ENCODE measurements around the gene ZFYVE9.

The ZFYVE9 gene

GRCh38 chr1:52249831-52250230 lies 107.9 kb downstream of the ZFYVE9 start:
- no peak for DNase-seq

DNA sequence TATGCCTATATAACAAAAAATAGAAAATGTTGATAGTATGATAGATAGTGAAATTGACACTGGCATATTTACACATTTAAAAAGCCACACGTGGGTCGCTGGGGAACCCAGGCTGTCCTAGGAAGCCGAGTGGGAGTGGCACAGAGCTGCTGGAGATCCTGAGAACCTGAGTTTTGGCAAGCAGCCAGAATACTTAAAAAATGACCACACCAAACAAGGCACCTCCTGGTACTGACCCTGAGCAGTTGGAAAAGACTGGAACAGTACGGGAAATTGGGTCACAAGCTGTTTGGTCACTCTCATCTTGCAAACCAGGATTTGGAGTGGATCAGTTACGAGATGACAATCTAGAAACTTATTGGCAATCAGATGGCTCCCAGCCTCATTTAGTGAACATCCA lies 111.5 kb downstream of the ZFYVE9 start:
- DNase-seq: peak; percentile 8

- DNase-seq: no peak
These were observed 118.0 kb downstream of the ZFYVE9 start for GRCh38 chr1:52259886-52260285.

GRCh38 chr1:52263153-52263910 lies 121.4 kb downstream of the ZFYVE9 start:
- DNase-seq: no peak

GRCh38 chr1:52264530-52265115 lies 122.7 kb downstream of the ZFYVE9 start:
- no peak for DNase-seq

GRCh38 chr1:52266507-52266906 lies 124.6 kb downstream of the ZFYVE9 start:
- no peak for DNase-seq

- no peak for DNase-seq
These were observed 126.5 kb downstream of the ZFYVE9 start for GRCh38 chr1:52268372-52268771.

DNA sequence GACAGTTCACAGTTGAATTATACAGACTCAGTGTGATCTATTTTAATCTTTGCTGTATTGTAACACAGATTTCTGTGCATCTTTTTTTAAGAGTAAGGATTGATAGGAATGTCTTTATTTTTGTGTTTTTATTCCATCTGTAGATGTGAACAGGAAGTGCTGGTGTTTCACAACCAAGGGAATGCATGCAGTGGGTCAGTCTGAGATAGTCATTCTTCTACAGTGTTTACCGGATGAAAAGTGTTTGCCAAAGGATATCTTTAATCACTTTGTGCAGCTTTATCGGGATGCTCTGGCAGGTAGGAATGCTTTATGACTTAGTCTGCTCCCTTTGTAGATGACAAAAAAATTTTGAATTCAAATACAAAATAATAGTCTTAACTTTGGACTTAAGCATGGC lies 139.6 kb downstream of the ZFYVE9 start:
- DNase-seq: no peak

GRCh38 chr1:52288286-52288685 lies 146.4 kb downstream of the ZFYVE9 start:
- no peak for DNase-seq

GRCh38 chr1:52294580-52294979 lies 152.7 kb downstream of the ZFYVE9 start:
- DNase-seq: no peak

DNA sequence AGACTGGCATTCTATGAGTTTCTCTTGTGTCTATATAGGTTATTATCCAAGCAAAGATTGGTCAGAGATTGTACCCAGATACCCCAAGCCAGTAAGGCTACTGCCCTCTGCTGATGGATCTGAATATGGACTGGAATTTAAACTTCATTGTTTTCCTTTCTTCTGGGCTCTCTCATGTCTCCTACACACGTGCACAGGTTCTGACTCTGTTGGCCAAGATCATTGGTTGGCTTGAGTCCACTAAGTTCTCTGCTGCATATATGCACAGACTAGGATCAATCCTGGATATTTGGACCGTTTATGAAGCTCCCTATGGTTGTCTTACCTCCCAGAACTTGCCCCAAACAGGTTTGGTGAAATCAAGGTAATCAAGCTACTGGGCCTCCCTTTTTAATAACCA lies 154.5 kb downstream of the ZFYVE9 start:
- DNase-seq: peak; percentile 45

DNA sequence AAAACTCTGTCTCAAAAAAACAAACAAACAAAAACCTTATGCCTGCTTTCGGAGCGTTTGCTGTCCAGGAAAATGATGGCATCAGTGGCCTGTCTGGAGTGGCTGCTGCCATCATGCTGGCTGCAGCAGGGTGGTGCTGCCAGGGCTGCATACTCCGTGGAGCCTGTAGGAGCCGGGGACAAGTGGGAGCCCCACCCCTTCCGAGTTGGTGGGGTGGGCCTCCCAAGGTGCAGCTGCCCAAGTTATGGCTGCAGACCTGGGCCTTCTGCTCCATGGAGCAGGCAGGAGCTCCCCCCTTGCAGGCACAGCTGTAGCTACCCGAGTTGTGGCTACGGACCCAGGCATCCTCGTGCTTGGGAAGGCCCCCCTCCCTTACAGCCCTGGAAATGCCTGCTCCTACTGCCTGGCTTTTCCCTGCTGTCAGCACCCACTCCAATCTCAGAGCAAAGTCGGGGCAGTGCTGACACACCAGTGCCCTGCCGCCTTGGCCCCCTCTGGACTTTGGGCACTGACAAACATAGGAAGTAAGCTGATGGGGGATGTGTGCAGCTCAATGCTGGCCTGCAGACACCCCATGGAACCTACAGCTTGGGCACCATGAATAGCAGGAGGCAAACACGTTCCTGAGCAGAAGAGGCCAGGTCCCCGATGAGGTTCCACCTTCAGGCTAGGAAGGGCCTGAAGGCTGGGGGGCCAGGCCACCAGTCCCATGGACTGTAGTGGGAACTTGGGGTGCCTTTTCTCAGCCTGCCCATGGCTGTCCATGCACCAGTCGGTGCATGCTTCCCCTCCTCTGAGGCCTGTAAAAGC lies 163.7 kb downstream of the ZFYVE9 start:
- DNase-seq: no peak

DNA sequence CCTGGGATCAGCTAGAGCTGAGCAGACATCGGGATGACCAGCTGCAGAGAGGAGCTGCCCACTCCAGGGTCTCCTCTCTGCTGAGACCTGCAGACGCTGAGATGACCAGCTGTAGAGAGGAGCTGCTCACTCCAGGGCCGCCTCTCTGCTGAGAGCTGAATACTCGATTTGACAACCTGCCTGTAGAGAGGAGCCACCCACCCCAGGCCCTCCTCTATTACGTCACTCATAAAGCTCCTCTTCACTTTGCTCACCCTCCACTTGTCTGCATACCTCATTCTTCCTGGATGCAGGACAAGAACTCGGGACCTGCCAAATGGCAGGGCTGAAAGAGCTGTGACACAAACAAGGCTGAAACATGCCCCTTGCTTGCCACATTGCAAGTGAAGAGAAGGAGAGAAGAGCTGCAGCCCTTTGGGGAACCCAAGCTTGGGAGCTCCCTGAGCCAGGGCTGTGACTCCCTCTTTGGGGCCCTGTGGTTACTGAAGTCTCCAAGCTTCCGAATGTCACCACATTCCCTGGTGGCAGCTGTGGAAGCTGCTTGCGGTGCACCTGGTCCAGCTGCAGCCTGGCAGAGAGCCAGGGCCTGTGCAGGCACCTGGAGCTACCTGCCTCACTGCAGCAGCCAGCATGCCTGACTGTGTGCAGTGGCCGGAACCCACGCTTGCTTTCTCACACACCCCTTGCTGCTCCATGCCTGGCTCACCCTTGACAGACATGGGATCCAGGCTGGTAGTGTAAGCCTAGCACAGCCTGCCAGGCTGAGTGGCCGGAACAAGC lies 164.5 kb downstream of the ZFYVE9 start:
- peak; percentile 94 for DNase-seq

DNA sequence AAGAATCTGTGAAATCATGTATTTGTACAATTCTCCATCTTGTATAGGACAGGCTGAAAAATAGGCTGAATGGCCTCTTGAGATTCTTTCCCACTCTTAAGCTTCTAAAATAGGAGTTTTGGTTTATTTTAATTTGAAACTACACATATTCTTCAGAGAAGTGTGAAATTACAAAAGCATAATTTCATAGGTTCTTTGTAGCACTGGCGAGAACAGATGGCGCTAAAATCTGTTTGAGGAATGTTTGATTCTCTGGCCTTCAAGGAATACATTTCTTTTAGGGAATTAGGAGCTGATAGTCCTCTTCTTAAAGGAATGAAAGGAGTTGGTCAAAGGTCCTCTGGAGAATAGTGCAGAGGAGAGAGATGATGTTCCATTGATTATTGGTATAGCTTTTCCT lies 179.2 kb downstream of the ZFYVE9 start:
- DNase-seq: no peak

DNA sequence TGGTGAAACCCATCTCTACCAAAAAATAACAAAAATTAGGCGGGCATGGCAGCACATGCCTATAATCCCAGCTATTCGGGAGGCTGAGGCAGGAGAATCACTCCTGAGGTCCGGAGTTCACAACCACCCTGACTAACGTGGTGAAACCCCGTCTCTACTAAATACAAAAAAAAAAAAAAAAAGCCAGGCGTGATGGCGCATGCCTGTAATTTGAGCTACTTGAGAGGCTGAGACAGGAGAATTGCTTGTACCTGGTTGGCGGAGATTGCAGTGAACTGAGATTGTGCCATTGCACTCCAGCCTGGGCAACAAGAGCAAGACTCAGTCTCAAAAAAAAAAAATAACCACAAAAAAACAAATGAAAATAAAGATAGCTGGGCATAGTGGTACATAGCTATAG lies 181.8 kb downstream of the ZFYVE9 start:
- peak; percentile 75 for DNase-seq

DNA sequence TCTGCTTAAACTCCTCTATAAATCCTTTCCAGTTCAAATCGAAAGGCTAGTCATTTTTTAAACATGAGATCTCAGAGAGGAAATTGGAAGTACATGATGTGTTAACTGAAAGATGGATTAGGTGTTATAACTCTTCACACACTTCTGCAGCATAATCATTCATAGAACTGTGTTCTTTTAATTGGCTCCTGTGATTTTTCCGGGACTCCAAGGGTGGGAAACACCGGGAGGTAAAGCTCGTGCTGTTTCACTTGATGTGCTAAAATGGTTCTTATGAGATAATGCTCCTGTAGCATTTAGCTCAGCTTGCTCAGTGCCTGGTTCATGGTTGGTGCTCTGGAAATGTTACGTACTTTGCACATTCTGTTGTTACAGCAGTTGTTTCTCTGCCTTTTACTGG lies 183.9 kb downstream of the ZFYVE9 start:
- DNase-seq: no peak

DNA sequence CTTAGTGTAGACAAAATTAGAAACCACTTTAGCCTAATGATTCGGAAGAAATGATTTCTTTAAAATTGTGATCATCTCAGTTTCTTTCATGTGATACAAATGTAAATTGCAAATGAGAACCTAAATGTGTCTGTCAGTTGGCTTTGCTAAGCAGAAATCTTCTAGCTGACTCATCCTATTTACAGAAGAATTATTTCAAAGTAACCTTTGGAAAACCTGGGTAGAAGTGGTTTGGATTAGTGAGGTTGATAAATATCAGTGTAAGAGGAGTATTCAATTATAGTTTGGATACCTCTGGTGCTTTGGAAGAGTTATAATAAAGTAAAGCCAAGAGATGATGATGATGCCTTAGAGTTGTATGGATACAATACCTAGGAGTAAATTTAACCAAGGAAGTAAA lies 186.7 kb downstream of the ZFYVE9 start:
- no peak for DNase-seq

GRCh38 chr1:52332411-52332810 lies 190.5 kb downstream of the ZFYVE9 start:
- no peak for DNase-seq

- DNase-seq: no peak
These were observed 193.1 kb downstream of the ZFYVE9 start for GRCh38 chr1:52334906-52335528.

DNA sequence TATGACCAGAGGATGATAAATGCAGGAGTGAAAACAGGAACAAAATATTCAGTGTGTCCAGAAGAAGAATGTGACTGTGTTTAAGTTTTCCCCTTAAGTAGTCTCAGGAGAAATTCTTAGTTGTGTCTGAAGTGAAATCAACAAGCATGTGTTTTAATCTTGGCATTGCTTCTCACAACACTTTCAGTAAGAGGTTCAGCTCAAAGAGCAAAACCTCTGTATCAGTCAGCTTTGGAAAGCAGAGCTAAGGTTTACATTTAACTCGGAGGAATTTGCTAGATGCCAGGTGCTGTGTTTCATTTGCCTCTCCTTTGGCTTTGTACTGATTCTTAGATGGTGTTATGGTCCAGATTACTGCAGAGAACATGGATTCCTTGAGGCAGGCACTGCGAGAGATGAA lies 195.6 kb downstream of the ZFYVE9 start:
- DNase-seq: no peak

- DNase-seq: no peak
These were observed 199.9 kb downstream of the ZFYVE9 start for GRCh38 chr1:52341655-52342260.

- no peak for DNase-seq
These were observed 202.1 kb downstream of the ZFYVE9 start for GRCh38 chr1:52343979-52344378.

All from NCI-H2029 (cell line).